GM12892 (cell line): ENCODE measurements around the gene EML6.

Experiments used
- POLR2A ChIP-seq: IDR thresholded peaks from 2 replicates; pipeline ENCODE4 v1.6.1; 2011; ENCODE audit warnings: low read depth, low read length, control low read depth
- POLR2AphosphoS5 ChIP-seq: IDR thresholded peaks from 2 replicates; pipeline ENCODE4 v1.6.1; 2011; ENCODE audit warnings: low read depth, low read length, control low read depth
- TAF1 ChIP-seq: IDR thresholded peaks from 2 replicates; pipeline ENCODE4 v1.6.1; 2011; ENCODE audit warnings: low read depth, mild to moderate bottlenecking, control low read depth, low read length, borderline replicate concordance

DNA sequence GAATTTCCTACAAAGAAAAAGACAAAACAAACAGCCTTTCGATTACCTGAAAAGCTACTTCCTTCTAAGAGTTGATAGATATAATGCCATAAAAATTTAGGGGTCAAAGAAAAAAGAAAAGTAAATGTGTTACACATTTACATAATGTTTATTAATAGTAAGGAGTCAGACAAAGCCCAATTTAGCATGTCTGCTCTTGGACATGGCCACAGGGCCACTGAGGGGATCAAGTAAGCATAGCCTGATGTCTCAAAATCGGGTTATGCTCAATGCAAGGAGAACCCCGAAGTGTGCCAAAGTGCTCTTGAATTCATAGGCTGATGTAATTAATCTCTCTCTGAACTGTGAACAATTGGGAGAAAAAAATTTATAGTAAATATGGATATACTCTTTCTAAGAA, 265.1 kb downstream of the EML6 start:
- TF ChIP-seq POLR2AphosphoS5 (no peak), POLR2A (no peak), TAF1 (no peak)
